Astrocyte of the cerebellum (primary cell): ENCODE measurements around the gene MYL6B.

Experiments
- DNase-seq: peaks from one replicate; pipeline ENCODE4 v3.0.0-alpha.2; 2011; ENCODE audit warnings: low read depth
- H3K4me3 ChIP-seq: 2 replicates; pipeline ENCODE4 v1.5.1; 2011; ENCODE audit warnings: mild to moderate bottlenecking, low read depth, low read length, moderate library complexity
- CTCF ChIP-seq: IDR thresholded peaks from 2 replicates; pipeline ENCODE4 v1.5.1; 2012; ENCODE audit warnings: low read length, low read depth, moderate library complexity, mild to moderate bottlenecking; ENCODE audit errors: missing control alignments
- in situ Hi-C: cut with HindIII; loops from 2 replicates; pipeline ENCODE4 v1.10.0; 2017; ENCODE audit warnings: low sequenced_read_pairs

MYL6B gene

DNA sequence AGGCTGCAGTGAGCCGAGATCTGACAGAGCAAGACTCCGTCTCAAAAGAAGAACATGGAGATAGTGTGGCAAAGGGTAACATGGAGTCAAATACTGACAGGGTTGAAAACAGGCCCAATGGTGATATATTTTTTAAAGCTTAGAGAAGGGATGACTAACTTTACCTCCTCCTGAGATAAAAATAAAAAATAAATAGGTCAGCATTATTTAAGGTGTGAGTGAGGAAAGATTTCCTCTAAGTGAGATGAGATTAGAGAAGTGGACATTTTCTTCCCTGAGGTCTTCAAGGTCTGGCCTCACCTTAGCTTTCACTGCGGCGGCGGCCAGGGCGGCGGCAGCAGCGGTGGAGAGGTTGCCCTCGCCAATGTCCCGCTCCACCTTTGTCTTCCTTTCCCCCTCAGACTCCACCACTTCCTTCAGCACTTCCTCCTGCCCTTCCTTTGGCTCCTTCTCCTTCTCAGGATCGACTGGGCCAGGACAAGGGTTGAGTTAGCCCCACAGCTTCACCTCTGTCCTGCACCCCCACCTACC lies 16.9 kb downstream of the MYL6B start:
- H3K4me3 ChIP-seq, result no peak overlapping the region
- in situ Hi-C loops, result no loop called here
- DNase-seq, result no peak
- TF ChIP-seq CTCF, result no peak

- no peak for DNase-seq
- in situ Hi-C loops, result loop anchor here (10.0 kb wide), 1 partner anchor 48 kb away; the partner anchor contains the start of gene ESYT1
- no peak for TF ChIP-seq CTCF
- no peak overlapping the region for H3K4me3 ChIP-seq
Measured at GRCh38 chr12:56172839-56173238, 20.5 kb downstream of the MYL6B start.

- no peak for TF ChIP-seq CTCF
- H3K4me3 ChIP-seq, result no peak overlapping the region
- no peak for DNase-seq
- in situ Hi-C loops, result loop anchor here (10.0 kb wide), 1 partner anchor 54 kb away; the partner anchor contains the start of gene ESYT1
Measured at GRCh38 chr12:56178347-56178746, 26.0 kb downstream of the MYL6B start.

GRCh38 chr12:56186957-56187356 lies 34.6 kb downstream of the MYL6B start:
- no peak for TF ChIP-seq CTCF
- DNase-seq, result no peak
- in situ Hi-C loops, result no loop called here
- no peak overlapping the region for H3K4me3 ChIP-seq

GRCh38 chr12:56188131-56188777 lies 35.9 kb downstream of the MYL6B start:
- in situ Hi-C loops, result no loop called here
- TF ChIP-seq CTCF, result no peak
- H3K4me3 ChIP-seq, result peak overlapping the region; percentile 81
- DNase-seq, result no peak

DNA sequence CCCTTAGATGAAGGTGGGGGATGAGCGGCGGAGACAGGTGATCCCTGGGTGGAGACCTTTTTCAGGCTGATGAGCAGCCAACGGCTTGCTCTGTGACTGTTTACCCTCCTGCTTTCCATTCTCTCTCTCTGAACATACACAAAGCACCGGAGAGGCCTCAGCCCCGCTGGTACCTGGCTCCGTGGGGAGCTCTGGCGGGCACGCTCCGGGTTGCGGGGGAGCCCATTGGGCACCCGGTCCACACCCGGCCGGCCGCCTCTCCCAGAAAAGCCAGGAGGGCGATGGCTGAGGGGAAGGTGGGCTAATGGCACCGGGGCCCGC lies 36.4 kb downstream of the MYL6B start:
- TF ChIP-seq CTCF, result no peak
- no peak for DNase-seq
- in situ Hi-C loops, result no loop called here

More for the DNA sequence above, 36.4 kb downstream of the MYL6B start:
- peak overlapping the region; percentile 81 for H3K4me3 ChIP-seq
